Limb (tissue), 2 donors: Measurements from ENCODE around the gene ALPL.
"Not testable (repeated sequence)": the region's sequence is repeated elsewhere in the genome, so short reads cannot be mapped to it uniquely, and the experiment has no call there.

Experiments
- DNase-seq, 2 donors: peaks; one replicate each; pipeline ENCODE4 v3.0.0-alpha.2; 2016; ENCODE audit errors: extremely low spot score in 2 of 2

ALPL gene

DNA sequence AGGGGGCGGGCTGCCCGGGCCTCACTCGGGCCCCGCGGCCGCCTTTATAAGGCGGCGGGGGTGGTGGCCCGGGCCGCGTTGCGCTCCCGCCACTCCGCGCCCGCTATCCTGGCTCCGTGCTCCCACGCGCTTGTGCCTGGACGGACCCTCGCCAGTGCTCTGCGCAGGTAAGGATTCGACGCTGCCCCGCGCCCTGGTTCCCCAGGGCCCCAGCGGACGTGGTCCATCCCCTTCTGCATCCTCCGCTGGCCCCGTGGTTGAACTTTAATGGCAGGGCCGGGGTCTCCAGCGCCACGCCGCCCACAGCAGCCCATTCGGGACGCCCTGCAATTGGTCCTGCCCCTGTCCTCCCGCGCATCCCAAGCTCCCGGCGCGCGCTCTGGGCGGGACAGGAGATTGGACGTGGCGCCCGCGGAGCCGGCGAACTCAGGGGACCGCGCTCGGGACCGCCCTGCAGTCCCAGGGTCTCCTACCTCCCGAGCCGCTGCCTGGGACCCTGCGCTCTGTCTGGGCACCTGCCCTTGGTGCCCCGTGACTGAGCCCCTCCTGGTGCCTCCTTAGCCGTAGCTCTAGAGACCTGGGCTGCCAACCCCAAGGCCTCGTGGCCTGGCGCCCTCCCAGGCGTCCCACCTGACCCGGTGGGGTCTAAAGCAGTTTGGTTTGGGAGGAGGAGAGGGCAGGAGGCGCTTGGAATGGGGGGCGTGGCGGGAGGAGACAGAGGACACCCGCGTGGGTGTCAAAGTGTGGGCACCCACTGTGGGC is at the start of gene ALPL:
Gene ALPL, plus strand, starts transcription at position 73 of the 762 bp plus-strand sequence. CDS start 44,659 bp downstream, outside the sequence.
- DNase-seq: no peak

DNA sequence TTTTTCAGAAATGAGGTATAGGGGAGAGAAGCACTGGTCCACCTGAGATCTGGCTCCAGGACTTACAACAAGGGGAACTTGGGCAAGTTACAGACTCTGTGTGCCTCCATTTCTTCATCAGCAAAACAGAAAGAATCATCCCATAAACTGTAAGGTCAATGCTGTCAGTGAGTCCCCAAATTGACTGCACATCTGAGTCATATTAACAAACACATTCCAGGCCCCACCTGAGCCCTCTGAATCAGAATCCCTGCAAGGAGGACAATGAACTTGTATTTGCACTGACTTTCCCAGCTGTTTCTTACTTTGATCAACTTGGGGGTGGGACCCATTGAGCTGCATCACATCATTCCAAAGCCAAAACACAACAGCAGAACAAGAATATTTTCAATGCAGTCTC is 44.1 kb upstream of the ALPL start:
- DNase-seq: not testable (repeated sequence)

DNA sequence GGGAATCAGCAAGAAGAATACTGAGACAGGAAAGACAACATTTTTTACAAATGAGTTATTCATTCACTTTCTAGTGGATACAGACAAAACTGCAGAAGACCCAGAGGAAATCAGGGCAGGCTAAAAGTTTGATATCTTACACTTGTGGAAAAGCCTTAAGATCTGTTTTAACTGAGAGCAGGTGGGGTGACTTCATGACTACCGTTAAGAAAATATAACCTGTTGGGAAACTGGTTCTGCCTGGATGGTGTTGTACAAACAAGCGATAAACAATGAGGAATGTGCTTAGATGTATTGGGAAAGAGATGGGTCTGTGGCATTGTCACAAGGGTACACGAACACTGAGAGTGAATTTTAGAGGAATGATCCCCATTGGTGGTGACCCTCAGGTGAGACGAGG is 41.3 kb upstream of the ALPL start:
- not testable (repeated sequence) for DNase-seq

DNA sequence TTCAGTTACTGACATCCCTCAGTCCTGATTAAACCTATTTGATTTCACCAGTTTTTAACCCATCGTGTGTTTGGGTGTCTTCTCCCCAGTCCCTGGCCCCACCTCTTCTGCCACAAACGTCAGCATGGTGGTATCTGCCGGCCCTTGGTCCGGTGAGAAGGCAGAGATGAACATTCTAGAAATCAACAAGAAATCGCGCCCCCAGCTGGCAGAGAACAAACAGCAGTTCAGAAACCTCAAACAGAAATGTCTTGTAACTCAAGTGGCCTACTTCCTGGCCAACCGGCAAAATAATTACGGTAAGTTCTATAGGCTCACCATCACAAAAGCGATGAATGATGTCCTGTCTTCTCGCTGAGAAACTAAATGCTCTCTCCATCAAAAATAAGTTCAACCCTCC is 40.6 kb upstream of the ALPL start:
- no peak for DNase-seq

DNA sequence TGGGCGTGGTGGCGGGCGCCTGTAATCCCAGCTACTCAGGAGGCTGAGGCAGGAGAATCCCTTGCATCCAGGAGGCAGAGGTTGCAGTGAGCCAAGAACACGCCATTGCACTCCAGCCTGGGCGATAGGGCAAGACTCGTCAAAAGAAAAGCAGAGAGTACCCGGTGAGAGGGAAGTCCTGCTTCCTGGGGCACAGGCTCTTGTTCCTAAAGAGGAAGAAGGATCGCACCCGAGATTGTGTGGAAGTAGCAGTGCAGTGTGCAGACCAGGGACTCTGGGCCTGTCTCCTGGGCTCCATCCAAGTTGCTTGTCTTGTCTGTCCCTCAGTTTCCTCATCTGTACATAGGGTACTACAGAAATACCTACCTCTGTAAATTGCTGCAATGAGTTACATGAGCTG is 39.6 kb upstream of the ALPL start:
- no peak for DNase-seq

DNA sequence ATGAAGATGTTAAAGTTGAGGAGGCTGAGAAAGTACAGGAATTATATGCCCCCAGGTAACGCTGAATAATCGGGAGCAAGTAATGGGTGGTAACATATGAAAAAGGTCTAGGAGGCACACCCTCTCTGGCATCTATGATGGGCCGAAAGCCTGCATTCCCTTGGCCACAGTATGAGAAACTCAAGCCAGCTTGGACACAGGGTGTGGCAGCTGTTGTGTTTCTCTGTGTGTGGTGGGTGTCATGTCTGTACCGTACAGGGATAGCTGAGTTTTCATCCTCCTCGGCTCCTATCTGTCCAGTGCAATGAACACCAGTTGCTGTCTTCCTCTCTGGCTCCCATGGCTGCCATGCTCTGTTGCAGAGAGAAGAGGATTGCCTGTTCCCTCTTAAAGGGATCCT is 36.4 kb upstream of the ALPL start:
- no peak for DNase-seq

DNA sequence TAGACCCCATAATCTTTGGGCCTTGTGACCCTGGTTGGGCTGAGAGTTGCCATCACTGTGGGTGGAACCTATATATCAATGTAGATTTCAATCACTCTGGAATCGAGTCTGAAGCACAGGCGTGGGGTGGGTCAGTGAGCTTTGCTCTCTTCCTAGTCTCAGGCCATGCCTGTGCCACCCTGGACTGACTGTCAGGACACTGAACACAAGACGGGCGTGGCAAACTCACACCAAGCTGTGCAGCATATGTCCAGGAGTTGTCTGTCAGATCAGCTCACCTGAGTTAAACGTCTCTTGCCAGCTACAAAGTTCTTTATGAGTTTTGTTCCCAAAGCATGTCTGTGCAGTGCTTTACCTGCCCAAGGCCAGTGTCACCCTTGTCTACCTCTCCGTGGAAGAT is 30.9 kb upstream of the ALPL start:
- DNase-seq: no peak

DNA sequence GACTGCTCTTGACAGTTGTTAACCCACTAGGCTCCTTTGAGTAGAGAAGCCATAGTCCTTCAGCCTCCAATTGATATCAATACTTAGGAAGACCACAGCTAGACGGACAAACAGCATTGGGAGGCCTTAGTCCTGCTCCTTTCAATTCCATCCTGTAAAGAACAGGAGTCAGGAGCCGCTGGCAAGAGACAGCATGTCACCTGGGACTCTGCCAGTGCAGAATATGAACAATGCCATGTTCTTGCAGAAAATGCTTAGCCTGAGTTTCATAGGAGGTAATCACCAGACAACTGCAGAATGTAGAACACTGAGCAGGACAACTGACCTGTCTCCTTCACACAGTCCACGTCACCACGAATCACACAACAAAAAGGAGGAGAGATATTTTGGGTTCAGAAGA is 25.3 kb upstream of the ALPL start:
- DNase-seq: not testable (repeated sequence)

DNA sequence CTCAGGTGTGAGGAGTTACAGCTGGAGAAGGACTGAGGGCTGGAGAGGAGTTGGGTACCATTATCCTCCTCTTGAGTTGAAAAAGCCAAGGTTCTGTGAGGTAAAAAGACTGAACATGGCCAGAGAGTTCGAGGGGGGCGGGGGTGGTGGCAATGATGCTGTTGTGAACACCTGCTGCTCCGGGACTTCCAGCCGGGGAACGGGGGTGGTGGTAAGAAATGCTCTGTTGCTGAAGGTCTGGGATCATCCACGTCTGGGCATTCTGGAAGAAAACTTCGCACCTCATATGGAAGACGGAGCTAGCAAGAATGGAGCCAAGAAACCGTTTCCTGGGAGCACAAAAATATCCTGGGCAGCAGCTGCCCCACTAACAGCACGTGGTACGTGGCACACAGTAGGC is 20.1 kb upstream of the ALPL start:
- DNase-seq: no peak

DNA sequence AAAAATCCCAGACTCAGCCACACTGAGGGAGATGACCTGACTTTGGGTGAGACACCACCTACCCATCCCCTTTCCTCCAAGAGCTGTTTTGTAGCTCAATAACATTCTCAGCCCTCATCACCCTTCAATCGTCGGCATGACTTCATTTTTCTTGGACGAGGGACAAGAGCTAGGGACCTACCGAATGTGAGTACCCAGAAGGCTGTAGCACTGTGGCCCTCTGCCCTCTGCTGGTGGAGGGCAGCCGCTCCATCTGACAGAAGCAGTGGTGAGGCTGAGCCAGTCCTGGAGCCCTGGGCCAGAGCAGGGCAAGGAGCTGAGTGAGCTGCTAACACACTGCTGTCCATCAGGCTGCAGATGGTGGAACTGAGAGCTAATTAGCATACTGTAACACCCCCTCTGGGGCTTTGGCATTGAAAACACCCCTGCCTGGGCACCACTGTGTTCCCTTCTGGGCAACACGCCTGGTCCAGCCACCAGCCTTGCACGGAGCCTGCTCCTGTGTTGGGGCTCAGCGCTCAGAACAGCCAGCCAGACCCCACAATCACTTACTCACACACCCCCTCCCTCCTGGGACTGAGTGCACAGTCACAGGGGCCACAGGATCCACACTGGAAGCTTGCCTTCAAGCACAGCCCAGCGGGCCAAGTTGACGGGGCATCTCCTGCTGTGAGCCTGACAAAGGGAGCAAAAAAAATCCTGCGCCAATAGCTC is 18.3 kb upstream of the ALPL start:
- DNase-seq: no peak

DNA sequence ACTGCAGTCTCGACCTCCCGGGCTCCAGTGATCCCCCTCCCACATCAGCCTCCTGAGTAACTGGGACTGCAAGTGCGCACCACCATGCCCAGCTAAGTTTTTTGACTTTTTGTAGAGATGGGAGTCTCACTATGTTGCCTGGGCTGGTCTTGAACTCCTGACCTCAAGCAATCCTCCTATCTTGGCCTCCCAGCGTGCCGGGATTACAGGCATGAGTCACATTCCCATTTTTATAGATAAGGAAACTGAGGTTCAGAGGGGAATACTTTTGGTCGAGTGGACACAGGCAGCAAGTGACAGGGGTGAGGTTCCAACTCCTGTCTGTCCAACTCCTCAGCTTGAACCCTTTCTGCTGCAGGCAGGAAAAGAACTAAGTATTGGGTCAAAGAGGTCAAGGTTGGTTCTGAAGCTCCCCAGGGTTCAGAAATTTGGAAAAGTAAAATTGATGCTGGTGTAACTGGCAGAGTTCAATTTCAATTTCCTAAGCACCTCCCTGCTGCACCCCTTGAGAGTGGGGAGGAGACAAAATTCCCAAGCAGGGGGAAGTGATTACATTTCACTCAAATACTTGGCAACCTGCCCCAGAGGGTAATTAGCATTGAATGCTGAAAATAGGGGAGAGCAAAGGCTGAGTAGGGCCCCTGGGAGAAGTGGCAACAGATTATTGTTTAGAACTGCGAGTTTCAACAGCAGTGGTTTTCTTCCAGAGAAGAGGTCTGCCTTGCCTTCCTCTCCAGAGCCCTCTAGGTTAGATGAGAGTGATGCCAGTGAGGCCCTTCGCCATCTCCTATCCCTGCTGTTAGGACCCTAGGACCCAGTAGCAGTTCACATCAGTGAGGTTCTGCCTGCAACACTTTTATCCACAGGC is 17.5 kb upstream of the ALPL start:
- DNase-seq: no peak

DNA sequence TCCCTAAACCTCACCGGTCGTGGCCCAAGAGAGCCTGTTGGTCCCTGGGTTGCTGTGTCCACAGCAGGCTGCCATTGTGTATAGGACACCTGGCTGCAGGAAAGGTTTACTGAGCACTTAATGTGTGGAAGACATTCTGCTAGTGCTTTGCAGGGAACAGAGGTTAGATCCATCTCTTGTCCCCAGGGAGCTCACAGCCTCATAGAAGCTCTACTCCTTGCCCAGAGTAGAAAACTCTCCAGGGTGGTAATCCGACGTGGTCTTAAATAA is 16.9 kb upstream of the ALPL start:
- DNase-seq: no peak

DNA sequence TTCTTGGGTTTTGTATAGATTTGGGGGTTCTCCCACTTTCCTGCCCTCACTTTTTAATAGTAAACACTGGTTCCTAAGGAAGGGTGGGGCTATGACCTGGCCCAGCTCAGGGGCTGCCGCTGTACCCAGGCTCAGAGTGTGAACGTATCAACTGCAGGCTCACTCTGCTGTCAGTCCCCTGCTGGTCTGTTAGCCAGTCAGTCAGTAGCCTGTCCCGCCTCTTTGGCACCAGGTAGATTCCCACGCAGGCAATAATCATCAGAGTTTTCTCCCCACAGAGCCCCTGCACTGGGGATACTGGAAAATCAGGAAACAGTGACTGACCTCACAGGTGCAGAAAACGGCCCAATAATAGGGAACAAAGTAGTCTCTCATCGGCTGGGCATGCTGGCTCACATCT is 15.0 kb upstream of the ALPL start:
- DNase-seq: no peak

DNA sequence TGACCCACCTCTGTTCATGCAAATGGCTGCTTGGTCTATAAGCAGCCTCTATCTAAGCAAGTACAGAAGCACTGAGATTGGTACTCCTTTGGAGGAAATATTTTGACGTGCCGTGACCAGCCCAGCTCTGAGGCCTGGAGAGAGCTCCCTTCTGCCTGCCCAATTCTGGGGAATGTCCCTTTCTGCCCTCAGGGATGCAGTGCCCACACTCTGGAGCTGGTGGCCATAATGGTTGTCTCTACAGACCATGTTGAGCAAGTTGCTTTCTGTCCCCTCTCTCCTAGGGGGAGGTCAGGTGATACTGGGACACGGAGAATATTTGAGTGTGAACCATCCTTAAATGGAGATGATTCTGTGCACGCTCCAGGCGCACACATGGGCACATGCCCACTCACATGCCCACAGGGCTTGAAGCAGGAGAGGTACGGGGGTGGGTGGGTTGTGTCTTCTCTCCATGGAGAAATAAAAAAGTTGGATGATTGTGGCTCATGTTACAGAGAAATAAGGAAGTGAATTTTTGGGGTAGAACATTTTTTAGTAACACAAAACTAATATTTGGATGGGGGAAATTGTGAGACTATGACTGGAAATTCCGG is 13.9 kb upstream of the ALPL start:
- DNase-seq: no peak

DNA sequence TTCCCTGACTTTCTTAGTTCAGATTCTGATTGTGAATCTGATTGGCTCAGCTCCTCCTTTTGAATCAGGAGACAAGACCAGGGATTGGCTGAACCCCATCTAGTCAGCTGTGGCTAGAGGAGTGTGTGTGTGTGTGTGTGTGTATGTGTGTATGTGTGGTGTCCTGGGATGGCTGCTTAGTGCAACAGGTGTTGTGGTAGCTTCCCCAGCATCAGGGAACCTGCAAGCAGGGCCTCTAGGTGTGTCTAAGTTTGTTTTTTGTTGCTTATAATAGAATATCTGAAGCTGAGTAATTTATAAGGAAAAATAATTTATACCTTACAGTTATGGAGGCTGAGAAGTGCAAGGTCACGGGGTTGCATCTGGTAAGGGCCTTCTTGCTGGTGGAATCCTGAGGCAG is 13.2 kb upstream of the ALPL start:
- DNase-seq: no peak

DNA sequence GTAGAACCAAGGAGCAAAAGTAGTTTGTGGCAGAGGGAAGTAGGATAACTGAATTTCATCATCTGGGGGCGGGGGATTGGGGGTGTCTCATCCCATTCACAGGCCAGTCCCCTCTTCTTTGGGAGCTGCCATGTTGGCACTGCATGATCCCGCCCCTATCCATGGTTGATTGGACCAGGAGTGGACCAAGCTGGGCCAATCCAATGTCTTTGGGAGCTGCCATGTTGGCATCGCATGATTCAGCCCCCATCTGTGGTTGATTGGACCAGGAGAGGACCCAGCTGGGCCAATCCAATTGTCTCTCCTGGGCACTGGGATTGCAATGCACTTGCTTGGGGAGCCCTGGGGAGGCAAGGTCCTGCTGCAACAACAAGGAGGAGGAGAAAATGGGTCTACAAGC is 12.3 kb upstream of the ALPL start:
- DNase-seq: no peak

DNA sequence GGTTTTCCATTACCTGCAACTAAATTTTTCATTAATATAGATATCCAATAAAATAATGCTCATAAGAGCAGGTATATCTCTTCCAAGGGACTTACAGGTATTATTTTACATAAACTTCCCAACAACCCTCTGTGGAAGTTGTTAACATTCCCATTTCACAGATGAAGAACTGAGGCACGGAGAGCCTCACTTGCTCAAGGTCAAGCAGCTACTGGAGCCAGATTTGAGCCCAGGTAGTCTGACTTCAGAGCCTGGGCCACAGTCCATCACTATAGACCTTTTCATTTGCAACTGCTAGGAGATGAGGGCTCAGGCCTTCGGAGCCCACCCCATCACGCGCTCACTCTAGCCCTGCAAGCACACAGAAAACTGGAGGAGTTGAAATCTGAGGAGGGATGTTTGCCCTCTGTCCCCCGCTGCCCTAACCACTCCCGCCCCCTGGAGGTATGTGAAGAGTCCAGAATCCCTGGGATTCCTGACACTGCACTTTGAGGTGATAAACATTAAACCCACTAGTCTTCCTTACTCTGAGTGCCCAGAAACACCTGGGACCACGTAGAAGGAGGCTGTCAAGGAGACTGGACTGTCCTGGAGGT is 11.7 kb upstream of the ALPL start:
- no peak for DNase-seq

DNA sequence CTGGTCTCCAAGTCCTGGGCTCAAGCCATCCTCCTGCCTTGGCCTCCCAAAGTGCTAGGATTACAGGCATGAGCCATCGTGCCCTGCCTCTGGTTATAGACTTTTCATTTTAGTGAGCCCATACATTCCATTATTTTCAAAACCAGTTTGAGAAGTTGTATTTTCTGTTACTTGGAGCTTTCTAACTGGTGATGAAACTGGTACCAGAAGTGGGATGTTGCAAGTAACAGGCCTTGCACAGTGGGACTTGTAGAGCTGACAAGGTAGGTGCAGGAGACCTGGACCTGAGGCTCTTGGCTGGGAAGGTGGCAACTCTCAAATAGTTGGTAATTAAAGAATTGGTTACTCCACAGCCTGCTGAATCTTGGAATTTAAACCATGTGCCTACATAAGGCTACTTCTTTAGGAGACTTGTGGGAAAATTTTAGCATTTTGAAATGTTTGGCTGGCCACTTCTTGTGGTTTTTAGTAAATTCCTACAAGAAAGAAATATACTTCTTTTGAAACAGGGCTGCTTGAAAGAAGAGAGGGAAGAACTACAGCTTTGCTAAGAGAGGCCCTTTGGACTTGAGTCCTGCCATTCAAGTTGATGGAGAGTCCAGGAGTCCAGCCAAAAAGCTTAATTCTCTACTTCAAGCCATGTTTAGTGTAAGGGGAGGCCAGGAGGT is 9.8 kb upstream of the ALPL start:
- no peak for DNase-seq

DNA sequence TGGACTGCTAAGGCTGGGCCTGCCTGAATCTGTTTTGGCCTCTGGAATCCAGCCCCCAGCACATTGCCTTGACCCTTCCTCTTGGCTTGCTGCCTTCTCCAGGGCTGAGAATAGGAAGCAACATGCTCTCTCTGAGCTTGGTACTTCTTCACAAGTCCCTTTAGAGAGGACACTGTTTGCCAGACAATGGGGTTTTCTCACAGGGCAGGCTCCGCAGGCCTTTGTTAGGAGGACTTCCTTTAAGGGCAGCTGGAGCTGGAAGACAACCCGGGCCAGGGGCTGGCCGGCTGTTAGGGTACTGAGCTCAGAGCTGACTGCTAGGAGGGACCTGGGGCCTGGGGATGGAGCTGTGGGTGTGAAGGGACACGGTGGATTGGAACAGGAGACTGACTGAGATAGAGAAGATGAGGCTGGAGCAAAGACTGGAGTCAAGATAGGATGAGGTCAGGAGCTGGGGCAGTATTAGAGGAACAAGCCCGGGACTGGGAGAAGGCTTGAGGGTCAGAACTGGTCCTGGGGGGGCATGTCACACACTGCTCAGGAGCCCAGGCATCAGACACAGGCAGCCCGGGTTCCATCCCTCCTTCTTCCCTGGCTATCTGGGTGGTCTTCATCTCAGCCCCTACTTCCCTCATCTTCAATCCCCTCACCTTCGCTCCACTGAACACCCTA is 5.4 kb upstream of the ALPL start:
- DNase-seq: no peak

DNA sequence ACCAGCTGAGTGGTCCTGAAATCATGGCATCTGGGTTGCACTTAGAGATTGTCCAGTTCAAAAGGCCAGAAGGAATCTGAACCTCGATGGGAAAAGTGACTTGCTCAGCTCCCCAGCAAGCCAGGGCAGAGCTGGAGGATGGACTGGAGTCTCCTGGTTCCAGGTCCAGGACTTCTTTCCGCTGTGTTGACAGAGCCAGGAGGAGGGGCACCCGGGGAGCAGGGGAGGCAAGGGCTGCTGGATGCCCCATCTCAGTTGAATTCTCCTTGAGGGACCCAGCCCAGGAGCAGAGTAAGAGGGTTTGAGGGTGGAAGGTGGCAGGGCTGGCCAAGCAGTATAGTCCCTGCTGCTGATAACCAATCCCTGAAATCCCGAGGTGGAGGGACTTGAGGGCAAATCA is 2.4 kb upstream of the ALPL start:
- no peak for DNase-seq
